Ramos (cell line): ENCODE data around the gene HOXD13.

Experiments used
- in situ Hi-C: fragments of 300-500 bp; cut with MboI; formaldehyde crosslinking; loops from one replicate; pipeline ENCODE4 v1.14.3; 2022; ENCODE audit warnings: low sequenced_read_pairs; ENCODE audit not compliant: unreplicated experiment

The HOXD13 gene

DNA sequence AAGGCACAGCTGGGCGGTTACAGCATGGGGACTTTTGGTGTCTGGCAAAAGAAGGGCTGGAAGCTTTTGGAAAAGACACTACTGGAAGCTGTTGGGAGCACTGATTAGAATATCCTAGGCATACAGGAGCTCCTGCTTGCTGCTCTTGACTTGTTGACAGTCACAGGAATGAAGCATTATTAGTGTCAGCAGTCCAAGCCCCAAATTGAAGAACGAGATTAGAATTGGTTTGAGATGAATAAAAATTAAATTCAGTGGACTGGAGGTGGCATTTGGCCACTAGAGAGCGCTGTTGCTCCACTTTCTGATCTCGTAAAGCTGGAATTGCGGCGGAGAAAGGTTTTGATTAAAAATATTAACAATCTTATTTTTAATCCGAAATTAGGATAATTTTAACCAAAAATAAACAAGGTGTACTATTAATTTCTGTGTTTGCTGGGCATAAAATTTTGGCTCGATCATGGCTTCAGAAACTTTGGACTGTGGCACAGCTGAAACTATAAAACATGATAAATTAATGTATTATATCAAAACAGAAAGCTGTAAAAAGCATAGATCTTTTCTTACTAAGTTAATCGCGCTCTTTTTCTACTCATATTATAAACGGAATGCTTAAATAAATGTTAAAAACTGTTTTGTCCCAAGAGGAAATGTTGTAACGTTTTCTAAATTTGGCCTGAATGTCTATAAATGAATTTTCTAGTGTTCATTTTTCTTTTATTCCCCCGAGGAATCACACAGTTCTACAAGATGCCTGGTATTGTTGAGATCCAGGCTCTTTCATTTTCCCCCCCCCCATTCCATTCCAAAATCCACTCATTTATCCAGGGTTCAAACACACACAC, 34.6 kb downstream of the HOXD13 start:
- in situ Hi-C loops = loop anchor here (10.0 to 25.0 kb wide), 4 partner anchors 418 to 1010 kb away; no protein-coding TSS in a partner anchor

- in situ Hi-C loops = loop anchor here (10.0 to 25.0 kb wide), 4 partner anchors 417 to 1010 kb away; no protein-coding TSS in a partner anchor
Measured at GRCh38 chr2:176127774-176128072, 35.2 kb downstream of the HOXD13 start.

DNA sequence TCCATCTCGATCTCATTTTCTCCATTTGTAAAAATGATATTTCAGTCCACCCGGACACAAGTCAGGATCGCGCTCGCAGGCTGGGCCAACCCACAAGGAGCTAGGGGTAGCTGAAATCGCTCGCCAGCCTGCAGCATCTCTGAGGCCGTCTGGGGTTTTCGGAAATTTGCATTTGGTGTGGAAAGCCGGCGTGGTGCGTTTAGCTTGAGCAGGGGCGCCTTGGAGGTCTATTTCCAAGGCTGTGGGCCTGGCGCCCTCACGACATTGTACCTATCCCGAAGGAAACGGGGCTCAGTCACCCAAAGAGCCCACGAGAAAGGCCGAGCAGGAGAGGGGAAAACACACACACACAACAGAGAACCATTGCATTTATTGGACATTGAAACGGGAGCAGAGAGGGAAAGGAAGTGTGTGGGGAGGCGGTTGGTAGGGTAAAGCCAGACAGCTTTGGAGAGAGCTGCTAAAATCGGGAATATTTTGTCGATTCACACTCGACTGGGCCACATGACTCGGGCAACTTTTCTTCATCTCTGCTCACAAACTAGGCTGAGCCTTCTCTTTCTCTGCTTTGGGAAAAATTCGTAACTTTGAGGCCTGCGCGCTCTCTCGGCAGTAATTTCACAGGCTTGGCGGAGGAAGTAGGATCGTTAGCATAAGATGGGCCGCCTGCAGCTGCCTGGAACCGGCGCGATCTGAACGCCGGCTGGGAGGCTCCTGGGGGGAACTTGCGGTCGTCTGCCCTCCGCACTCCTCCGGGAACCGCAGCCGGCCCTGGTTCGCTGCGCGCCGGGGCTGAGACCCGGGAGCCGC, 35.9 kb downstream of the HOXD13 start:
- in situ Hi-C loops = loop anchor here (10.0 to 25.0 kb wide), 4 partner anchors 416 to 1009 kb away; no protein-coding TSS in a partner anchor

- in situ Hi-C loops = loop anchor here (10.0 to 25.0 kb wide), 4 partner anchors 416 to 1008 kb away; no protein-coding TSS in a partner anchor
Measured at GRCh38 chr2:176128982-176129796, 36.7 kb downstream of the HOXD13 start, which contains the start of gene HOXD8. HOXD8 (plus strand) TSS chr2:176129705; CDS start chr2:176130367, 662 bp downstream.

GRCh38 chr2:176129813-176130146, 37.3 kb downstream of the HOXD13 start:
- in situ Hi-C loops = loop anchor here (10.0 to 25.0 kb wide), 4 partner anchors 415 to 1008 kb away; no protein-coding TSS in a partner anchor

GRCh38 chr2:176130147-176130956, 37.8 kb downstream of the HOXD13 start:
- in situ Hi-C loops = loop anchor here (25.0 kb wide), 2 partner anchors 682 to 1007 kb away; no protein-coding TSS in a partner anchor

GRCh38 chr2:176130957-176131847, 38.7 kb downstream of the HOXD13 start:
- in situ Hi-C loops = loop anchor here (25.0 kb wide), 2 partner anchors 681 to 1006 kb away; no protein-coding TSS in a partner anchor

- in situ Hi-C loops = loop anchor here (25.0 kb wide), 2 partner anchors 680 to 1005 kb away; no protein-coding TSS in a partner anchor
Measured at GRCh38 chr2:176131848-176132158, 39.3 kb downstream of the HOXD13 start.

DNA sequence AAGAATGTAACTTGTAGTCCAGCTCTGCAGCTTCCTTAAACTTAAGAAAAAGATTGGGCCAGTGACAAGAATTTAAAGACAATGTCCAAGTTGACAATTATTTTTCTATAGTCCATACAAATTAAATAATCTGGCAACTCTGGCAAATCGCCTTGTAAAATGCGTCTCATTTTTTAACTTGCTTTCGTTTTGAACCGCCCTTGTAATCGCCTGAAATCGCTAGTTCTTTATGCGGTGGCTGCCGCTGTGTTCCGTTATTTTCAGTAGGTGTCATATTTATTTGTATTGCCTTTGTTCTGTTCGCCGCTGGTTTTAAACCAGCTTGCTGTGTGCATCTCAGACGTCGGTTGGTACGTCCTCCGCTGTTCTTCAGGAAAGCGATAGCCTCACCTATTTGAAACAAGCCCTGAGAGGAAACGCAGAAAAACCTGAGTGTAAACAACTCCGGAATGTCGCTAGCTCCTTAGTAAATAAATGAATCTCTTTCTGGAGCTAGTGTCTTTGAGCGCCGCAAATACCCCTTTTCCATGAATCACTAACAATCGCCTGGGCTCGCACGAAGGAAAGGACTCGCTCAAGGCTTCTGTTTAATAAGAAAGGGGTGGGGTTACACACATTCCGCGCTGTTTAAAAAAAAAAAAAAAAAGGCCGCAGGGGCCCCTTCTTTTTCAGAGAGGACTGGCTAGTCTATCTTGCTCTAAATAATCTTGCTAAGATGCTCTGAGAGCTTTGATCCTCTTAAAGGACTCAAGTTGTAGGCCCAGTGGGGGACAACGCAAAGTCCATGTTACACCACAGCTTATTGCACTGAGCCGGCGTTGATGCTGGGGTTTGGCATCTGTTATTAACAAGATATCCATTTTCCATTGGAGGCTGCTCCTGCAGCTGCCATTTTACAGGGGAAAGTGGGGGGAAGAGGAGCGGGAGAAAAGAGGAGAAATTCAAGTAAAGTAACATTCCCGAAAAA, 40.0 kb downstream of the HOXD13 start:
- in situ Hi-C loops = loop anchor here (25.0 kb wide), 2 partner anchors 680 to 1005 kb away; no protein-coding TSS in a partner anchor

GRCh38 chr2:176133389-176133788, 40.9 kb downstream of the HOXD13 start:
- in situ Hi-C loops = loop anchor here (25.0 kb wide), 2 partner anchors 679 to 1004 kb away; no protein-coding TSS in a partner anchor

DNA sequence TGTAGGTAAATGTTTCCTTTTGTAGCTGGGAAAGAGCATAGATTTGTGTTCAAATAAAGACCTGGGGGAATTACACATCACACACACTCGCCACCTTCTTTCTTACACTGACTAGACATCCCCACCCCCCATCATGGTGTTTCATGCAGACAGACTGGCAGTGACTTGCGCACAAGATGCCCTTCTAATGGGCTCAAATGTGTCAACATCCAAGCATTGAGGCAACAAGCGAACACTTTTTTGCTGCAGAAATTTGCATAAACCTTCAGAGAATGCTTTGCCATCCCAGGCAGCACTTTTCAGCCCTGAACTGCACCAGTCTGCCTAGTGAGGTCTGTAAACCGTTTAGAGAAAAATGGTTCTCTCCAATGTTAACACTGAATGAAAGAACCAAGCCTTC, 41.5 kb downstream of the HOXD13 start:
- in situ Hi-C loops = loop anchor here (25.0 kb wide), 2 partner anchors 678 to 1003 kb away; no protein-coding TSS in a partner anchor

- in situ Hi-C loops = loop anchor here (25.0 kb wide), 2 partner anchors 677 to 1002 kb away; no protein-coding TSS in a partner anchor
Measured at GRCh38 chr2:176135035-176135440, 42.5 kb downstream of the HOXD13 start.

DNA sequence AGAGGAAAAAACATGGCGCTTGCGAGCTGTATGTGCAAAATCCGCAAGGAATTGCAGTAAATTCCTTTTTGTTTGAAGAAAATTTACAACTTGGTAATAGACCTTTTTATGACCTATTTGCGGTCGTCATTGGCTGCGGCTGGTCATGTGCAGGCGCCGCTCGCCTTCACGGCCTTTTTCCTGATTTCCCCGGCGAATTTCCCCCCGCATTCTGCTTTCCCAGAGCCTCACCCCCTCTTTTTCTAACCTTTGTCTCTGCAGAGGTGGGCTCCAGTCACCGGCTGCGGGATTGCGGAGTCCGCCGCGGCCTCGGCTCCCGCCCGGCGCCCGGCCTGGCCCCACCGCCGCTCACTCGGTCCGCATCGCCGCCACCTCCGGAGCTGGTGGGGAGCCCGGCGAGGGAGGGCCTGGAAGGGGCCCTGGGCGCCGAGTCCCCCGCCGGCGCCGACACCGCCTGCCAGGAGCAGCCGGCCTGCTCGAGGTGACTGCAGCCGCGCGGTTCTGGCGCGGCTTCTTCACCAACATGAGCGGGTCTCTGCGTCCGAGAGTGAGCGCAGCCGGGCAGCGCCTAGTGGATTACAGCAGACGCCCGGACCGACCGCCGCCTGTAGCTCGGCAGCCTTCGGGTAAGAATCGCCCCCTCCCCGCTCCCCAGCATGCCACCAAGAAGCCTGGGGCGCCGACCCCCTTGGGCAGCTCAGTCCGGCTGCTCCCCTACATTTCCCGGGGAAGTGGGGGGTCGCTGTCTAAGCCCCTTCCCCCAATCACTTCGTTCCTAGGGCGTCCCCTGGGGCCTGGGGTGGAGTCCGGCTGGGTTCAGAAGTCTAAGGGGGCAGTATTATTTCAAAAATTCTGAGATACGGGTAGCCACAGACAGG, 44.1 kb downstream of the HOXD13 start:
- in situ Hi-C loops = loop anchor here (25.0 kb wide), 2 partner anchors 676 to 1001 kb away; no protein-coding TSS in a partner anchor

DNA sequence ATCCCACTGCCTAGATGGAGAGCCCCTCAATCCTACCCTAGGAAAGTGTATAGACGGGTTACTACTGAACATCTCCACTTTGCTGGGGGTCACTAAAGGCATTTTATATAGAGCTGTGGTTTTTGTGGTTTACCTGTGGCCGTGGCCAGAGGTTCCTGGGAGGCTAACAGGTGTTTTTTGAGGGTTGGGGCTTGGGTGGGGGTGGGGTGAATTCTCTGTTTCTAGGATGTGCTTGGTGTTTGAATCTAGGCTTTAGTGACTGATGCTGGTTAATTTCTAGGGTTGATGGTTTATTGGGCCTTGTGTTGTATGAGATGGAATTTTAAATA, 44.7 kb downstream of the HOXD13 start:
- in situ Hi-C loops = loop anchor here (25.0 kb wide), 2 partner anchors 675 to 1000 kb away; no protein-coding TSS in a partner anchor

GRCh38 chr2:176137906-176138305, 45.4 kb downstream of the HOXD13 start:
- in situ Hi-C loops = loop anchor here (25.0 kb wide), 2 partner anchors 674 to 999 kb away; no protein-coding TSS in a partner anchor

DNA sequence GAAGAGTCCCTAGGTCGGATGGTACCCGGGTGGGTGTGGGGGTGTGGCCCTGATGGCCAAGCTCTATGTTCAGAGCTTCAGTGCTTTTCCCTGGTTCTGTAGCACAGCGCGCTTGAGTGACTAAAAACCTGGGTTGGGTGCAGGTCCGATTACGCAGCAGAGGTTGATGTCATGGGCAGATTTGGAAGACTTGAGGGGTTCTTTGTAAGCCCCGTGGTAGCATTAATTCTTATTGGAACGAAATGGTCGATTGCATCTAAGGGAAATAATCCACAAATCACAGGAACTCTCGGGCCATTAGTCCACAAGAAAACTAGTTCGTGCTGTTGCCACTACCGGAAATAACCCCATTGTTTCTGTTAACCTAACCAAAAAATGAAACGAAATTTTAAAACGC, 46.0 kb downstream of the HOXD13 start:
- in situ Hi-C loops = loop anchor here (25.0 kb wide), 2 partner anchors 674 to 999 kb away; no protein-coding TSS in a partner anchor
